GM12892 (cell line): ENCODE measurements around the gene PRKD2.

ENCODE experiments used
- DNase-seq: peaks from one replicate; pipeline ENCODE4 v3.0.0; 2011; ENCODE audit not compliant: insufficient read length
- FAIRE-seq: peaks from 2 replicates; lab custom pipeline; 2011; peaks lifted over from hg19 to GRCh38; lab: Jason Lieb, UNC
- POLR2A ChIP-seq: IDR thresholded peaks from 2 replicates; pipeline ENCODE4 v1.6.1; 2011; ENCODE audit warnings: low read depth, low read length, control low read depth
- POLR2AphosphoS5 ChIP-seq: IDR thresholded peaks from 2 replicates; pipeline ENCODE4 v1.6.1; 2011; ENCODE audit warnings: low read depth, low read length, control low read depth
- TAF1 ChIP-seq: IDR thresholded peaks from 2 replicates; pipeline ENCODE4 v1.6.1; 2011; ENCODE audit warnings: low read depth, mild to moderate bottlenecking, control low read depth, low read length, borderline replicate concordance

Gene PRKD2

GRCh38 chr19:46661735-46662592 is 55.0 kb downstream of the PRKD2 start:
- peak; percentile 87 for FAIRE-seq

DNA sequence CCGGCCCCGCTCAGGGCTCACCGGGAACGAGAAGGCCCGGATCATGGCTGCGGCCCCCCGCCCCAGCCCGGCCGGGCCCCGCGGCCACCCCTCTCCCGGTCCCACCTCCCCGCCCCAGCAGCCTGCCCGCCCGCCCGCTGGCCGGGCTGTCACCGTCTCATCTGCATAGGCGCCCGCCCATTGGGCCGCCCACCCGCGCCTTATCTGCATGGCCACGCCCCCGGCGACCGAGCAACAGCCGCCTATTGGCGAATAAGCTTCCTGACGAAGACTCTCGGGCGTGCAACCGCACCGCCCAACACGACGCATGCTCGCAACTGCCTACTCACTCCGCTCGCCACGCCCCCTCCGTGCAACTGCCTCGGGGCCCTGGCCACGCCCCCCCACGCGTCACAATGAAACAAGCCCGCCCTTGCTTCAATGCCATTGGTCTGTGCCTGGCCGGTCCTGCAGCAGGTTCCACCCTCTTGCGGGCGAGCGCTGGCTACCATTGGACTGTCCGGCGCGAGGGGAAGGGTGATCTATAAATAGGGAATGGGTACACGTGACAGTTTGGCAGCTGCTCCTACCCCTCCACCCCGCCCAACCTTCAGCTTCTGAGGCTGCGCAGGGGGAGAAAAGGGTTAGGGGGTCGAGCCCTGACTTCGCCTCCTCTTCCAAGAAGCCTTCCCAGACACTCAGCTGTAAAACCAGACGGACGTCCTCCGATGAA is 55.7 kb downstream of the PRKD2 start, which contains the start of gene DACT3:
DACT3 (minus strand) TSS at position 163 of the 712 bp plus-strand sequence; CDS start at position 45, 118 bp downstream.
- no peak for TF ChIP-seq POLR2A
- no peak for TF ChIP-seq POLR2AphosphoS5
- TF ChIP-seq TAF1, result no peak
- peak; percentile 100 for FAIRE-seq
- peak; percentile 96 for DNase-seq

More at GRCh38 chr19:46661735-46662592, 55.0 kb downstream of the PRKD2 start:
- no peak for DNase-seq
- no peak for TF ChIP-seq POLR2A
- no peak for TF ChIP-seq POLR2AphosphoS5
- TF ChIP-seq TAF1, result no peak

GRCh38 chr19:46660551-46661019 is 56.3 kb downstream of the PRKD2 start:
- no peak for FAIRE-seq
- no peak for TF ChIP-seq TAF1
- no peak for TF ChIP-seq POLR2A
- TF ChIP-seq POLR2AphosphoS5, result no peak
- no peak for DNase-seq

- DNase-seq (no peak), FAIRE-seq (no peak)
- TF ChIP-seq TAF1, result no peak
- TF ChIP-seq POLR2A, result no peak
- no peak for TF ChIP-seq POLR2AphosphoS5
Observed at GRCh38 chr19:46660008-46660517, 56.9 kb downstream of the PRKD2 start.

DNA sequence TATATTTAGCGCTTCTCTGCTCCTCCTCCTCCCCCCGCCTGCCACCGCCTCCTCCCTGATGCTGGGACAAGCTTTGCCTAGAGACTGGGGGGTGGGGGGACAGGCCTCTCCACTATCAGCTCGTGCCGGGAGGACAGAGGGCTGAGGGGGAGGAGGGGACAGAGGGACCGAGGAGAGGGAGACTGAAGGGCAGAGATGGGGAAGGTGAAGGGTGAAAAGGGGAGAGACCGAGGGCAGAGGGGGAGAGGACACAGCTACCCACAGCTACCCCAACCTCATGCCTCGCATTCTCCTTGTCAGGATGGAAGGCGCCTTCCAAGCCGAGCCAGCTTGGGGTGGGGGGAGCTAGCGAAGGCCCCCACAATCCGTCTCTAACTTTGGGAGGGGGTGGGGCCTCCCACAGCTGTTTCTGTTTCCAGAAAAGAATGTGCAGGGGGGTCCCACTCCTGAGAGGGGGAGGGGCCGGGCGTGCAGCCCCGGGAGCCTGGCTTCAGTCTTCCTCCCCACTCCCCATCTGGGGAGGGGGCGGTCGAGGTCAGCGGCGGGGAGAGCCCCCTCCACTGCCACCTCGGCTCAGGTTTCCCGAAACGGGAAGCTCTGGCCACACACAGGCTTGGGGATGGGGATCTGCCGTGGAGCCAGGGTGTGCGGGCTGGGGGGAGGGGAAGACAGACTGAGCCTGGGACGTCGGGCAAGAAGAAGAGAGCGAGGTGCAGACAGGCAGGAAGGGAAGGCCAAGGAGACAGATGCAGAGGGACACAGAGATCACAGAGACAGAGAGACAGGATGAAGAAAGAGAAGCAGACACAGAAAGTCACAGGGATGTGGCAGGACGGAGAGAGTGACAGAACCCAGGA is 57.5 kb downstream of the PRKD2 start:
- no peak for TF ChIP-seq POLR2A
- TF ChIP-seq TAF1, result no peak
- no peak for TF ChIP-seq POLR2AphosphoS5
- no peak for DNase-seq
- FAIRE-seq, result no peak

DNA sequence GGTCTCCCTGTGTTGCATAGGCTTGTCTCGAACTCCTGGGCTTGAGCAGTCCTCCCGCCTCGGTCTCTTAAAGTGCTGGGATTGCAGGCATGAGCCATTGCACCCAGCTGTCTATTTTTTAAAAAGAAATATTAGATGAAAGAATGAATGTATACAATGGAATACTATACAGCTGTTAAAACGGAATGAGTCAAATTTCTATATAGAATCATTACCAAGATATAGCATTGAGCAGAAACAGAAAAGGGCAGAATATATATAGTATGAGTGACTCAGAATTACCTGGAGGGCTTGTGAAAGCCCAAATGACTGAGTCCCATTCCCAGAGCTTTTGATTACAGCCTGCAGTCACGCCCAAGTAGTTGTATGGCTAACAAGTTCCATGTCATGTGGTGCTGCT is 60.4 kb downstream of the PRKD2 start:
- DNase-seq (no peak), FAIRE-seq (no peak)
- no peak for TF ChIP-seq POLR2A
- TF ChIP-seq POLR2AphosphoS5, result no peak
- no peak for TF ChIP-seq TAF1

- no peak for DNase-seq
- FAIRE-seq, result no peak
- TF ChIP-seq POLR2A (no peak), POLR2AphosphoS5 (no peak), TAF1 (no peak)
Observed at GRCh38 chr19:46654621-46655152, 62.2 kb downstream of the PRKD2 start.

GRCh38 chr19:46650445-46650844 is 66.5 kb downstream of the PRKD2 start:
- DNase-seq (no peak), FAIRE-seq (no peak)
- no peak for TF ChIP-seq POLR2A
- no peak for TF ChIP-seq TAF1
- TF ChIP-seq POLR2AphosphoS5, result no peak

DNA sequence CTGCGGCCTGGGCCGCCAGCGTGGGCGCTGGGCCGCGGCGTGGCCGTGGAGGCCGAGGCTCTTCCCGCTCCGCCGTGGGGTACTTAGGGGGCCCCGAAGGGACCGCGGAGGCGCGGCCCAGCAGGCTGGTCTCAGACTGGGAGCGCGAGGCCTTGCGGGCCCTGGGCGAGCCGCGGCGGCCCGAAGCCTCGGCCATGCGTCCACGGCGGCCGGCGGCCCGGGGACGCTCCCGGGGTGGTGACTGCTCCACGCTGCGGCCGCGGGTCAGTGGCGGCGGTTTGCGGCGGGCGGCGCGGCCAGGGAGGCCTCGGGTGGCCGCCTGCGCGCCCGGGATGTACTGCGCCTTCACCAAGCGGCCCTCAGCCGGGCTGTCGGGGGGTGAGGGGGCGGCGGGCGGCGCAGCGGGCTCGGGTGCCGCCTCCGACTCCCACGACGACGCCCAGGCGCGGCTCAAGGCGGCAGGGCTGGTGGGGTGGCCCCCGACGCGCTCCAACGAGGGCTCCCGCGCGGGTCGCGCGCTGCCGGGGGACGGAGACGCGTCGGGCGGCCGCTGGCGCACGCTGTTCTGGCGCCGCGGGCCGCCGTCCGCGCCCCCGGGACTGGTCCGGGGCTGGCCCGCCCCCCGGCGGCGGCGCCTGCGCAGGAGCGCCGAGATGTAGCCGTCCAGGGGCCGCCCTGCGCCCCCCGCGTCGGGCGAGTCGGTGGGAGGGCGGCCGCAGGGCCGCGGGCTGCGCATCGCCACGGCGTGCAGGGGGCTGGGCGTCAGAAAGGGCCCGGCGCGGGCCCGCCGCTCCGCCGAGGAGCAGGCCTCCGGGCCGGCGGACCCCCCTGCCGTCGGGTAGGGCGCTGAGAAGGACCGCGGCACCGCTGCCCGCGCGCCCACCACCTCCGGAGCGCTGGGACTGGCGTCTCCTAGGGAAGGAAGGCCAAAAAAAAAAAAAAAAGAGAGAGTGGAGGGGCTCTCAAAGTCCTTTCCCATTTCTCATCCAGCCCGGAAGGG is 67.7 kb downstream of the PRKD2 start:
- TF ChIP-seq POLR2A, result no peak
- no peak for TF ChIP-seq POLR2AphosphoS5
- DNase-seq (no peak), FAIRE-seq (no peak)

GRCh38 chr19:46648060-46648960 is 68.6 kb downstream of the PRKD2 start:
- DNase-seq (peak; percentile 57), FAIRE-seq (peak; percentile 14)

More at GRCh38 chr19:46648060-46648960, 68.6 kb downstream of the PRKD2 start:
- TF ChIP-seq POLR2A (no peak), TAF1 (no peak), POLR2AphosphoS5 (no peak)
